Loucy (cell line): ENCODE measurements around the gene CACNA1B.

Experiments used
- H2AFZ ChIP-seq: fragments of 200-600 bp; sonication (generic); 2 replicates; pipeline ENCODE4 v1.6.0; 2016; ENCODE audit warnings: antibody characterized with exemption, mild to moderate bottlenecking, low read length, moderate library complexity
- H3F3A ChIP-seq: fragments of 200-600 bp; 2 replicates; pipeline ENCODE4 v1.6.0; 2016; ENCODE audit warnings: antibody characterized with exemption, low read depth, mild to moderate bottlenecking
- H3K27me3 ChIP-seq: fragments of 200-600 bp; sonication (generic); 2 replicates; pipeline ENCODE4 v1.6.1; 2014; ENCODE audit warnings: low read length, mild to moderate bottlenecking; ENCODE audit not compliant: insufficient read depth, poor library complexity, severe bottlenecking
- H3K36me3 ChIP-seq: fragments of 200-600 bp; sonication (generic); 2 replicates; pipeline ENCODE4 v1.6.1; 2016; ENCODE audit warnings: low read length; ENCODE audit not compliant: insufficient read depth
- H3K4me1 ChIP-seq: fragments of 200-600 bp; sonication (generic); 2 replicates; pipeline ENCODE4 v1.5.1; 2014; ENCODE audit warnings: low read length, mild to moderate bottlenecking; ENCODE audit not compliant: insufficient read depth, poor library complexity, severe bottlenecking
- H3K4me2 ChIP-seq: fragments of 200-600 bp; sonication (generic); 2 replicates; pipeline ENCODE4 v1.6.0; 2014; ENCODE audit warnings: antibody characterized with exemption, low read length, low read depth, mild to moderate bottlenecking; ENCODE audit not compliant: poor library complexity, severe bottlenecking
- H3K4me3 ChIP-seq: fragments of 200-600 bp; sonication (generic); 2 replicates; pipeline ENCODE4 v1.5.1; 2014; ENCODE audit warnings: low read length, mild to moderate bottlenecking, mixed read lengths; ENCODE audit not compliant: poor library complexity, severe bottlenecking
- H3K79me2 ChIP-seq: fragments of 200-600 bp; sonication (generic); 2 replicates; pipeline ENCODE4 v1.6.1; 2014; ENCODE audit warnings: low read length; ENCODE audit not compliant: insufficient read depth
- H3K9ac ChIP-seq: fragments of 200-600 bp; sonication (generic); 2 replicates; pipeline ENCODE4 v1.6.0; 2014; ENCODE audit warnings: mild to moderate bottlenecking, low read depth, low read length, moderate library complexity; ENCODE audit not compliant: poor library complexity, severe bottlenecking
- H3K9me2 ChIP-seq: fragments of 200-600 bp; sonication (generic); replicated peaks from 2 replicates; pipeline ENCODE4 v1.6.1; 2016; ENCODE audit warnings: low read depth, low read length, mixed read lengths
- H3K9me3 ChIP-seq: fragments of 200-600 bp; sonication (generic); 2 replicates; pipeline ENCODE4 v1.6.1; 2014; ENCODE audit warnings: mild to moderate bottlenecking, antibody characterized with exemption, low read length, low read depth; ENCODE audit not compliant: insufficient read depth
- H4K20me1 ChIP-seq: fragments of 200-600 bp; sonication (generic); 2 replicates; pipeline ENCODE4 v1.6.0; 2014; ENCODE audit warnings: antibody characterized with exemption, low read length, mild to moderate bottlenecking; ENCODE audit not compliant: insufficient read depth, poor library complexity, severe bottlenecking
- EZH2phosphoT487 ChIP-seq: fragments of 200-600 bp; IDR thresholded peaks from 2 replicates; pipeline ENCODE4 v1.6.1; 2018; ENCODE audit warnings: antibody characterized with exemption, mild to moderate bottlenecking, moderate library complexity, borderline replicate concordance
- TF ChIP-seq, protein P1 (sequence below): fragments of 200-600 bp; sonication (generic); conservative IDR thresholded peaks from 2 replicates; pipeline ENCODE4 v1.5.1; 2014; ENCODE audit warnings: mild to moderate bottlenecking, antibody characterized with exemption, low read length

Gene CACNA1B

DNA sequence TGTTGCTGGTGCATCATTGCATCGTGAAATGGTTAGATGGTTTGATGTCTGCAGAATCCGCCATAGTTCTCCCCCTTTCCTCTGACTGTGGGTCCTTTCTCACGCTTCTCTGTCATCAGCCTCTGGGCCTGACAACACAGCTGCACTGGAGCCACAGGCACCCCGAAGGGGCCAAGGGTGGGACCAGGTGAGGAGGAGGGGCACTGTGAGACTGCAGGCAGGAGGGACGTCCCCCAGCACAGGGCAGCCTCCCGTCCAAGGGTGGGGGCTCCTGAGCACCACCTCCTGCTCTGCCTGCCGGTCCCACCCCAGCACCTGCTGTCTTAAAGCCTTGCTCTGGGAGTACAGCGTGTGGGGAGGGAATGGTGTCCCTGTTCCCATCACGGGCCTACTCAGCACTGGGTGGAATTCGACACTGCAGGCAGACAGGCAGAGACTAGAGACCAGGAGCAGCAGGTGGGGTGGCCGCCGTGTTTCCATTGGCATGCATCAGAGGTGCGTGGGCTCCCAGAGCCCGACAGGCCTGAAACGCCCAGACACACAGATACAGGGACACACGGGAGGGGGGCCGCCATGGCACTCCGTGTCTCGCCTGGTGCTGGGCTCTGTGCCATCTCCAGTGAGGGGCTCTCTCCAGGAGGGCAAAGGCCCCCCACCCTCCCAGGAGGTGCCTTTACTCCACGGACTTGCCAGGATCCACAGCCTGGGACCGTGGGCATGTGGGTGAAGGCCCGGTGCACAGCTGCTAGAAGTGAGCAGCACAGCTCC, 15.0 kb downstream of the CACNA1B start:
- H3K4me1 ChIP-seq, result no peaks in the 10 kb centered on the region
- no peaks in the 10 kb centered on the region for H4K20me1 ChIP-seq
- H3K9me3 ChIP-seq, result peaks cover 8% of the 10 kb centered on the region; the same call in 1 of the 2 replicates
- no peak overlapping the region for H3K4me3 ChIP-seq
- H3K9ac ChIP-seq, result no peak overlapping the region
- H3K27me3 ChIP-seq, result no peaks in the 10 kb centered on the region
- no peaks in the 10 kb centered on the region for H3K9me2 ChIP-seq
- H3K79me2 ChIP-seq, result no peaks in the 10 kb centered on the region
- no peak overlapping the region for H3K4me2 ChIP-seq
- TF ChIP-seq EZH2phosphoT487, result no peak
- TF ChIP-seq, protein P1, sequence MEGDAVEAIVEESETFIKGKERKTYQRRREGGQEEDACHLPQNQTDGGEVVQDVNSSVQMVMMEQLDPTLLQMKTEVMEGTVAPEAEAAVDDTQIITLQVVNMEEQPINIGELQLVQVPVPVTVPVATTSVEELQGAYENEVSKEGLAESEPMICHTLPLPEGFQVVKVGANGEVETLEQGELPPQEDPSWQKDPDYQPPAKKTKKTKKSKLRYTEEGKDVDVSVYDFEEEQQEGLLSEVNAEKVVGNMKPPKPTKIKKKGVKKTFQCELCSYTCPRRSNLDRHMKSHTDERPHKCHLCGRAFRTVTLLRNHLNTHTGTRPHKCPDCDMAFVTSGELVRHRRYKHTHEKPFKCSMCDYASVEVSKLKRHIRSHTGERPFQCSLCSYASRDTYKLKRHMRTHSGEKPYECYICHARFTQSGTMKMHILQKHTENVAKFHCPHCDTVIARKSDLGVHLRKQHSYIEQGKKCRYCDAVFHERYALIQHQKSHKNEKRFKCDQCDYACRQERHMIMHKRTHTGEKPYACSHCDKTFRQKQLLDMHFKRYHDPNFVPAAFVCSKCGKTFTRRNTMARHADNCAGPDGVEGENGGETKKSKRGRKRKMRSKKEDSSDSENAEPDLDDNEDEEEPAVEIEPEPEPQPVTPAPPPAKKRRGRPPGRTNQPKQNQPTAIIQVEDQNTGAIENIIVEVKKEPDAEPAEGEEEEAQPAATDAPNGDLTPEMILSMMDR, result no peak
- no peak overlapping the region for H2AFZ ChIP-seq
- H3K36me3 ChIP-seq, result no peaks in the 10 kb centered on the region
- H3F3A ChIP-seq, result no peaks in the 10 kb centered on the region

DNA sequence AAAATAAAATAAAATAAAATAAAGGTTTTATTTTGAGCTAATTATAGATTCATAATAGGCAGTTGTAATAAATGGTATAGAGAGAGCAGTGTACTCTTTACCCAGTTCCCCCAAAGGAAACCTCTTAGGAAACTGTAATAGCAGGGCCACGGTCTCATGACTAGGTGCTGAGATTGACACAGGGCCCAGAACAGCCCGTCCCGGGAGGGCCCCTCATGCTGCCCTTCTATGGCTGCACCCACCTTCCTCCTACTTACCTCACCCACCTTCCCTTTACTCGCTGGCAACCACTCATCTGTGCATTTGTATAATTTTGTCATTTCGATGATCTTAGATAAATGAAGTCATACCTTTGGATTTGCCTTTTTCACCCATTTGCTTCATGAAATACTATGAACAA, 16.1 kb downstream of the CACNA1B start:
- no peaks in the 10 kb centered on the region for H3K9me2 ChIP-seq
- no peak overlapping the region for H3K4me2 ChIP-seq
- no peak for TF ChIP-seq EZH2phosphoT487
- TF ChIP-seq, protein P1, result no peak
- H3K9ac ChIP-seq, result no peak overlapping the region
- no peaks in the 10 kb centered on the region for H3K79me2 ChIP-seq
- no peaks in the 10 kb centered on the region for H3K27me3 ChIP-seq
- no peak overlapping the region for H2AFZ ChIP-seq
- H3F3A ChIP-seq, result no peaks in the 10 kb centered on the region
- peaks cover 12% of the 10 kb centered on the region; the same call in 1 of the 2 replicates for H3K9me3 ChIP-seq
- no peaks in the 10 kb centered on the region for H3K4me1 ChIP-seq
- H3K36me3 ChIP-seq, result no peaks in the 10 kb centered on the region
- no peaks in the 10 kb centered on the region for H4K20me1 ChIP-seq
- no peak overlapping the region for H3K4me3 ChIP-seq

DNA sequence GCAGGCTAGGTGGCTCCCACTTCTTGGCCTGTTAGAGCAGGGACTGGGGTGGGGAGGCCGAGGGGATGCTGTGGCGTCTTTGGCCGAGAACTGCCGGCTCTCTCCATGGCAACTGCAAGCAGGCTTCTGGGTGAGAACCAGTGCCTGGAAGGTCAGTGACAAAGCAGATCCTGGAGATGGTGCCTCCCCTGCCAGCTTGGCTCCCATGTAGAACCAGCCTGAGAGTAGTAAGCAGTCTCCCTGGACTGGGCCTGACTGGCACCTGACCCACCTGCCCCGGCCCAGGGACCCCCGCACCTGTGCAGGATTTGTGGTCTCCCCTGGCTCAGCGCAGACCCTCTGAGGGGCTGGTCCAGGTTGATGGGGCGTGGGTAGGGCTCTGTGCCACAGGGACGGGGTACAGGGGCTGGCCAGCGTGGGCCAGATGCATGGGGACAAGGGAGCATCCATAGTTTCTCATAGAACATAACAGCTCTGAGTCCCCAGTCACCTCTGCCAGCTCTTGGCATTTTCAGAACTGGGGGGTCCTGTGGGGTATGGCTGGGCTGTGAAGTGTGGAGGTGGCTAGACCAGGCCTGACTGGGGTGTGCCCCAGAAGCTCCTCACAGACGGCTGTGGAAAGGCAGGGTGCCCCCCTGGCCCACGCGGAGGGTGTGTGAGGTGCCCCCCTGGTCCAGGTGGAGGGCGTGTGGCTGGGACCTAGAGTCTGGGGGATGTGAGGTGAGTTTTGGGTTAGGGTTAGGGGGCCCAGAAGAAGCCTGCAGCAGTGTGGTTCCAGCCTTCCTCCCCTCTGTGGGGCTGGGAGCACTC, 22.2 kb downstream of the CACNA1B start:
- H3K4me2 ChIP-seq, result no peak overlapping the region
- H2AFZ ChIP-seq, result no peak overlapping the region
- no peaks in the 10 kb centered on the region for H3K9me2 ChIP-seq
- H3K36me3 ChIP-seq, result no peaks in the 10 kb centered on the region
- no peaks in the 10 kb centered on the region for H3K4me1 ChIP-seq
- peaks cover 33% of the 10 kb centered on the region; the same call in 1 of the 2 replicates for H3K9me3 ChIP-seq
- H3K4me3 ChIP-seq, result no peak overlapping the region
- no peaks in the 10 kb centered on the region for H4K20me1 ChIP-seq
- no peak overlapping the region for H3K9ac ChIP-seq
- TF ChIP-seq, protein P1, result no peak
- TF ChIP-seq EZH2phosphoT487, result no peak
- no peaks in the 10 kb centered on the region for H3K79me2 ChIP-seq
- H3K27me3 ChIP-seq, result no peaks in the 10 kb centered on the region
- H3F3A ChIP-seq, result no peaks in the 10 kb centered on the region
